ENCODE results near the gene OXLD1. TPM values are rescaled to one million over a fixed set of nuclear protein-coding genes. Genes with fewer than 3 reads are reported as not detected.

OXLD1 gene
- total and polyA plus RNA-seq, 12 donors: 3.7 to 166 (median 51.5) TPM

DNA sequence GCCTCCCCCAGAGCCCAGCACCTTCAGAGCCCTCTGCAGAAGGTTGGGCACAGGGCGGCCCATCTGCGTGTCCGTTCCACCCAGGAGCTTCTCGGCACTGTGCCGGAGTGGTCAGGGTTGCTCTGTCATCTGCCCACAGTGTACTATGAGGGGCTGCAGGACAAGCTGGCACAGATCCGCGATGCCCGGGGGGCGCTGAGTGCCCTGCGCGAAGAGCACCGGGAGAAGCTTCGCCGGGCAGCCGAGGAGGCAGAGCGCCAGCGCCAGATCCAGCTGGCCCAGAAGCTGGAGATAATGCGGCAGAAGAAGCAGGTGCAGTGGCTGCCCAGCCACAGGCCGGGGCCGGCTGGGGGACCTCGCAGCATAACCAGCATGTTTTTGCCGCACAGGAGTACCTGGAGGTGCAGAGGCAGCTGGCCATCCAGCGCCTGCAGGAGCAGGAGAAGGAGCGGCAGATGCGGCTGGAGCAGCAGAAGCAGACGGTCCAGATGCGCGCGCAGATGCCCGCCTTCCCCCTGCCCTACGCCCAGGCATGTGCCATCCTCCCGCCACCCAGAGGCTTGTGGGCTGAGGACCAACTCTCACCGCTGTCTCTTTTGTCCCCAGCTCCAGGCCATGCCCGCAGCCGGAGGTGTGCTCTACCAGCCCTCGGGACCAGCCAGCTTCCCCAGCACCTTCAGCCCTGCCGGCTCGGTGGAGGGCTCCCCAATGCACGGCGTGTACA is 30.0 kb upstream of the OXLD1 start:
- Histone ChIP-seq H3K4me3 (no peak overlapping the region), H3K4me1 (replicated peaks in 1 of 2) (peaks cover 1 to 7% of the 10 kb centered on the region in 2 donors), H3K27ac (no peak overlapping the region), H3K36me3 (replicated peaks in 1 of 2) (peaks cover 0 to 96% of the 10 kb centered on the region in 2 donors), H3K27me3 (no peaks in the 10 kb centered on the region), H3K9me3 (replicated peaks in 1 of 3) (no peaks in the 10 kb centered on the region)
- TF ChIP-seq POLR2A (IDR thresholded peaks at IDR 0.05): no peak
- TF ChIP-seq, protein P1, sequence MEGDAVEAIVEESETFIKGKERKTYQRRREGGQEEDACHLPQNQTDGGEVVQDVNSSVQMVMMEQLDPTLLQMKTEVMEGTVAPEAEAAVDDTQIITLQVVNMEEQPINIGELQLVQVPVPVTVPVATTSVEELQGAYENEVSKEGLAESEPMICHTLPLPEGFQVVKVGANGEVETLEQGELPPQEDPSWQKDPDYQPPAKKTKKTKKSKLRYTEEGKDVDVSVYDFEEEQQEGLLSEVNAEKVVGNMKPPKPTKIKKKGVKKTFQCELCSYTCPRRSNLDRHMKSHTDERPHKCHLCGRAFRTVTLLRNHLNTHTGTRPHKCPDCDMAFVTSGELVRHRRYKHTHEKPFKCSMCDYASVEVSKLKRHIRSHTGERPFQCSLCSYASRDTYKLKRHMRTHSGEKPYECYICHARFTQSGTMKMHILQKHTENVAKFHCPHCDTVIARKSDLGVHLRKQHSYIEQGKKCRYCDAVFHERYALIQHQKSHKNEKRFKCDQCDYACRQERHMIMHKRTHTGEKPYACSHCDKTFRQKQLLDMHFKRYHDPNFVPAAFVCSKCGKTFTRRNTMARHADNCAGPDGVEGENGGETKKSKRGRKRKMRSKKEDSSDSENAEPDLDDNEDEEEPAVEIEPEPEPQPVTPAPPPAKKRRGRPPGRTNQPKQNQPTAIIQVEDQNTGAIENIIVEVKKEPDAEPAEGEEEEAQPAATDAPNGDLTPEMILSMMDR (IDR thresholded peaks at IDR 0.05): no peak
- intact Hi-C loops (cut with DNase I): no loop called here
- WGBS, 4 donors: 93 to 95% (median 95%) methylated on average over 29 to 40 of the region's 40 CpGs
- no peak for DNase-seq

DNA sequence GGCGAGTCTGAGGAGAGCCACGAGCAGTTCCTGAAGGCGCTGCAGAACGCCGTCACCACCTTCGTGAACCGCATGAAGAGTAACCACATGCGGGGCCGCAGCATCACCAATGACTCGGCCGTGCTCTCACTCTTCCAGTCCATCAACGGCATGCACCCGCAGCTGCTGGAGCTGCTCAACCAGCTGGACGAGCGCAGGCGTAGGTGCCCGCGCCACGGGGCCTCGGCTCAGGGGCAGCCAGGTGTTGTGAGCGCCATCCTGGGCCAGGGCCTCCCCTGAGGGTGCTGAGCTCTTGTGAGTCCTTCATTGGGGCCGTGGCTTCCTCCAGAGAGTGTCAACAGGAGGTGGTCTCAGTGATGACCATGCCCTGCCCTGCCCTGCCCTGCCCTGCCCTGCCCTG is 29.4 kb upstream of the OXLD1 start:
- no peak overlapping the region for H3K27ac ChIP-seq
- 89 to 93% (median 91%) methylated on average over 13 to 22 of the region's 22 CpGs for WGBS, 4 donors
- intact Hi-C loops (cut with DNase I): no loop called here
- no peak for DNase-seq
- H3K4me1 ChIP-seq (replicated peaks in 1 of 2): peaks cover 0 to under 1% of the 10 kb centered on the region in 2 donors
- H3K4me3 ChIP-seq: no peak overlapping the region
- TF ChIP-seq, protein P1 (IDR thresholded peaks at IDR 0.05): no peak
- TF ChIP-seq POLR2A (IDR thresholded peaks at IDR 0.05): no peak
- no peaks in the 10 kb centered on the region for H3K27me3 ChIP-seq
- no peaks in the 10 kb centered on the region for H3K9me3 ChIP-seq (replicated peaks in 1 of 3)
- H3K36me3 ChIP-seq (replicated peaks in 1 of 2): peaks cover 0 to 96% of the 10 kb centered on the region in 2 donors

DNA sequence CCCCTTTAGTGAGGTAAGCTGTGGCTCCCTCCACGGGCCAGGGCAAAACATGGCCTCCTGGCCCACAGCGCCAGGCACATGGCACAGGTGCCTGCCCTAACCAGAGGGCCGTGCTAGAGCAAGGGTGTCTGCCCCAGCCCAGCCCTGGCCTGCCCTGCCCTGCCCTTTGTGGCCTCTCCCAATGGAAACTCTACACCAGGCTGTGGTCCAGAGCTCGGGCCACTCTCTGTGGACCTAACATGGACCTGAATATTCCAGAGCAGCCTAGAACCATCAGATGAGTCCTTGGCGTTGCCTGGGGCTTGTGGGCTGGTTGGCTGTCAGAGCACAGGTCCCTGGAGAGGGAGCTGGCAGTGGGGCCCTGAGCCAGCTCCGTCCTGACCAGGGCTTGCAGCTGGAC is 28.8 kb upstream of the OXLD1 start:
- Histone ChIP-seq H3K27me3 (no peaks in the 10 kb centered on the region), H3K36me3 (replicated peaks in 1 of 2) (peaks cover 0 to 98% of the 10 kb centered on the region in 2 donors), H3K4me3 (no peak overlapping the region), H3K9me3 (replicated peaks in 1 of 3) (no peaks in the 10 kb centered on the region), H3K4me1 (replicated peaks in 1 of 2) (no peaks in the 10 kb centered on the region), H3K27ac (no peak overlapping the region)
- 83 to 100% (median 89%) methylated on average over 2 to 6 of the region's 6 CpGs for WGBS, 4 donors
- TF ChIP-seq POLR2A (IDR thresholded peaks at IDR 0.05): no peak
- TF ChIP-seq, protein P1 (IDR thresholded peaks at IDR 0.05): no peak
- intact Hi-C loops (cut with DNase I): no loop called here
- no peak for DNase-seq

DNA sequence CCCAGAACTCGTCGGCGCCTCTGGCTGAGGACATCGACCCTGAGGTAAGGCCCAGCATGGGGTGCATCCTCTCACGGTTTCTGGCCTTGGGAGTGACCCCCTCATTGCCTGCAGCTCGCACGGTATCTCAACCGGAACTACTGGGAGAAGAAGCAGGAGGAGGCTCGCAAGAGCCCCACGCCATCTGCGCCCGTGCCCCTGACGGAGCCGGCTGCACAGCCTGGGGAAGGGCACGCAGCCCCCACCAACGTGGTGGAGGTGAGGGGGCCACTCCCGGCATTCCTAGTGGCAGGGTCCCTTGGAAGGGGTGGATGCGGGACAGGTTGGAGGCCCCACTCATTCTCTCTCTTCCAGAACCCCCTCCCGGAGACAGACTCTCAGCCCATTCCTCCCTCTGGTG is 28.4 kb upstream of the OXLD1 start:
- Histone ChIP-seq H3K27me3 (no peaks in the 10 kb centered on the region), H3K27ac (no peak overlapping the region), H3K9me3 (replicated peaks in 1 of 3) (no peaks in the 10 kb centered on the region), H3K36me3 (replicated peaks in 1 of 2) (peaks cover 0 to 100% of the 10 kb centered on the region in 2 donors), H3K4me3 (no peak overlapping the region), H3K4me1 (replicated peaks in 1 of 2) (no peaks in the 10 kb centered on the region)
- 87 to 94% (median 92%) methylated on average over 5 to 19 of the region's 19 CpGs for WGBS, 4 donors
- TF ChIP-seq POLR2A (IDR thresholded peaks at IDR 0.05): no peak
- TF ChIP-seq, protein P1 (IDR thresholded peaks at IDR 0.05): no peak
- no peak for DNase-seq
- intact Hi-C loops (cut with DNase I): no loop called here

All from adrenal gland (tissue), 12 donors.